ENCODE results near the gene CFAP61.
"Not testable (repeated sequence)": the region's sequence is repeated elsewhere in the genome, so short reads cannot be mapped to it uniquely, and the experiment has no call there.

Gene CFAP61, protein sequence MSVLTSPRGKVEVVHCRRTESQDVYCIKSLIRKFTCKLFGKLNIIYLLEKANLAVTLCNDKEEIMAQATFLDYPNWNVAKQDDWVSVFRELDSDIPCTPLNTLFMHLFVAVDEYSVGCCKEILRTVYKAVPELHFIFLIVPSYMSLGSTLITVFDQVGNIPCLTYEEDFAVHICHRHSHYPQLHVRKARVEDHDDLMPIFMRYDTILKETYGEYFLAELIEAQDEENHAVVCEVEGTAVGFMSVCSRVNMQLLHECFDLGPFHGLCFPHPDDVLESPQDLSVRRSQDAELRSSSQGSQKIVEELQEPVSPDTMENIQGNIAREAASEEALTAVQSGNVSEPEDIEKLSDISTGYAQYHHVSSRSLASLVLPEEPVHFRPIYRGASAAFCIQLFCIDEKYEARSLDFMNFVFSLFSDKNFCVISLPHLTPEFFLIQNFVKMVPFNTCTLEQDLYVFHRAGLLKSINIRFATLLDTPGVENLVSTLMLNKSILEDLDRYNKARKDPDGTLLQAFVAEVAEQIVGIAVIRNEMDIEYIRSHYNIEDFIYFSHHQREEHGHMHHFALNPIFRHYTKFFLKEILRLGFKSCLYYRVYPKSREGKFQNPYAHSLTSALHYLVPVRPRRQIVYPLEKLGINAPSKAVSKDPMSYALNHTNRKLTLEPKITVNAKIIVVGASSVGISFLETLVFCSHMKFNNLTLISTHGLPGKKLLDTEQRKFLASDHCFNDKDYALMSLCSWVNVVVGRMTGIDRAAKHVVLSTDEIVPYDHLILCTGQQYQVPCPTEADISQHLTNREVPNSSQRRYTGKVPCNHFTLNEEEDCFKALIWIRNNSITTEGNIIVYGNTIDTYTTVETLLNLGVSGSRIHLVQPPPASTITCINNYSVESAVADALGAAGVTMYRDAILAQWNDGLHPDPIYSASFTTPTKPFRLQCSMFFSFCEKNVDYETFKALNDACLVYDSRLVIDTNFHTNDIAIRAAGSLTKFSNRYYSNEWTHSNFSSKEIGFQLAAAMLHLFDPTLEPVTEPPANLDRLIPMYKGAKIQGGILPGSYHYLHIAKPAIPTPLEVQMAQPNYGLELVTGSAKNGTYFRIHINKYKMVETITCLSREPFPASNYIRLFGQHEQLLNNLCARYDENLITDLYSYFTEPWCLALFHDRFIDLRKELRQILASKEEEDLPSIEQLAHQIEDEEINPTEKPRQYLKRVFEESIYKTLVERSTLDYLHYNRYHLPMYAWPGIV

DNA sequence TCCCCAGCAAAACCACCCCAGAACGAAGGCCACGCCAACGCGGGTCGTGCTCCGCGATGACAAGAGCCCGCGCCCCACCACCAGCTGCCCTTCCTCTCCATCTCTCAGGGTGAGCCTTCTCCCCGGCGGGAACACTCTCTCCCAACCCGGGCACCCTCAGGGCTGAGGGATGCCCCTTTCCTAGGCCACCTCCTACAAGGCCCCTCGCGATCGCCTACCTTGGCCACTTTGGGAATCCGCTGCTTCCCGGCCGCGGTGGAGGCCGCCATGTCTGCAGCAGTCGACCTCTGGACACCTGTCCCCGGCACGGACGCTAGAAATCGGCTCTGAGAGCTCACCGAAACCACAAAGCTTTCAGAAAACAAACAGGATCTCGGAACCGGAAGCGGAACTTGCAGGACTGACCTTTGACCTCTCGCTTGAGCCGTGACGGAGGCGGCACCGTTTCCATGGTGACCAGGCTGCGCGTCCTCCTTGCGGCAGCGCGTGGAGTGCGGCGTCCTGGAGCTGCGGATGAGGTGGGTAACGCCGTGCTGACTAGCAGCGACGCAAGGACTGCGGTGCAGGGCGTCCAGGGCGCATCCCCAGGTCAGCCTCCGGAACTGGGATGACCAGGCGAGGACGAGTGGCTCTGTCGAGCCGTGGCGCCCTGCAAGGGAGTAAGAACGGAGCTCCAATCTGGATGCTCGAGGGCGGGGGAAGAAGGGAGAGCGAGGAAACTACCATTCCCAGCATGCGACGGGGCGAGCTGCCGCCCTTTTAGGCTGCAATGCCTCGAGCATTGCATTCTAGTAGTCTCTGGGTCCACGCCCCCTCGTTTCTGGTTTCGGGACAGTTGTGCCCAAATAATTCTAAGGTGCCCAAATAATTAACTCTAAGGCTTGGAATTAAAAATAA, at the start of gene CFAP61, which contains the start of gene CRNKL1:
CFAP61 (plus strand) TSS at position 459 of the 897 bp plus-strand sequence. CDS start 4,122 bp downstream, outside the sequence.
CRNKL1 (minus strand) TSS at position 393 of the 897 bp plus-strand sequence; CDS start at position 269, 124 bp downstream.
- DNase-seq (ENCODE audit: low read depth in 2 of 2) = peak; percentile 89 to 92

DNA sequence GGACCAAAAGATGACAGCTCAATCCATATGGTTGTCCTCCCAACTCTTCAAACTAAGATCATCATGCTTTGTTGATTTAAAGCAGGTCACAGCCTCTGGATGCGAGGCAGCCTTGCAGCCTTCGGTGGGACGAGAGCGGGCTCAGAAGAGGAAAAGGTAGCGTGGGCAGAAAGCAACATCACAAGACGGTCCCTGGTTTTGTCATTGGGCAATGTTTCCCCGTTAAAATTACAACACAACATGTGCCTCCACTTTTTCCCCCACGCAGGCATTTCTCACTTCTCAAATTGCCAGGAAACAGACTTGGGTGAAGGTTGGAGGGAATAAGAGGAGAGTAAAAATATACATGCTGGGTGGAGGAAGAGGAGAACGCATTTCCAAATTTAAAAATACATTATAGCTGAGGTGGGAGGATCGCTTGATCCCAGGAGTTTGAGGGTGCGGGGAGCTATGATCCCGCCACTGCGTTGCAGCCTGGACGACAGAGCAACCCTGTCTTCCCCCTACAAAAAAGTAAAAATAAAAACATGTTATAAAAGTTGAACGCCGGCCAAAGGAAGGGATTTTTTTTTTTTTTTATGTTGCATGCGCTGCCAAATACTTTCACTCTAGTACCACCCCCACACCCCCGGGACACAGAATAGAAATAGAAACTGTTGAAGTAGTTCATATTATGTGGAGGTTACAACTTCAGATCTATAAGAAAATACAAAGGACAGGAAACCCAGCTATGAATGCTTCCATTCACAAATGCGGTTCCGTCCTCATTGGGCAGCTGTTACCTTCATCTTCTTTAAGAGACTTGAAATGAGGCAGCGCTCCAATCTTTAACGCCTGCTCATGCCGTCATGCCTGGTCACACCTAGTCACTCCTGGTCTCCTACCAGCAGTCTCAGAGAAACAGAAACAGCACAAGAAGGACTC, 49.0 kb upstream of the CFAP61 start:
- DNase-seq (ENCODE audit: low read depth in 2 of 2) = no peak

DNA sequence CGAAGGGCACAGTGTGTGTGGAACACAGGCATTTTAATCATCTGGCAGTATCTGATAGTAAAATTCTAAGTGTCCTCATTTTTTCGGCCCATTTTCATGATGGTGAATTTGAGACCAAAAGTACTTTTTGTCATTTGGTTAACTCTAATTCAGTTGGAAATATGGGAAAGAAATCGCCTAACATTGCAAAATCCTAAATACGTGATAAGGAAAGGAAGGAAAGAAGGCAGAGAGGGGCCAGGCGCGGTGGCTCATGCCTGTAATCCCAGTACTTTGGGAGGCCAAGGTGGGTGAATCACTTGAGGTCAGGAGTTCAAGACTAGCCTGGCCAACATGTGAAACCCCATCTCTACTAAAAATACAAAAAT, 48.4 kb upstream of the CFAP61 start:
- DNase-seq (ENCODE audit: low read depth in 2 of 2) = not testable (repeated sequence)

DNA sequence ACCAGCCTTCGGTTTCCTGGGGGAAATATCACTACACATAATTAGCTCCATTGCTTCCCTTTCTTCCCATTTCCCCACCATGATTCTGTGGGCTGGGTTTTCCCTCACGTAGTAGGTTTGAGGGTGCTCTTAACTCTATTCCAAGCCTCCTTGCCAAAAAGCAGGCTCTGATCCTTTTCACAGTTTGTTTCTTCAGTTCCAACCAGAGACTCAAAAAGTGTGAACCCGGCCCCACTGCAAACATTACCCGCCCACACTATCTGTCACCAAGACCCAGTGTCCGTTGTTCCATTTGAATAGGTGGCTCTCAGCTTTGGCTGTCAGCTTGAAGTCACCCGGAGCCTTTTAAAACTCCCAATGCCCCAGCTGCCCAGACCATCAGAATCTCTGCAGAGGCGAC, 47.0 kb upstream of the CFAP61 start:
- no peak for DNase-seq (ENCODE audit: low read depth in 2 of 2)

DNA sequence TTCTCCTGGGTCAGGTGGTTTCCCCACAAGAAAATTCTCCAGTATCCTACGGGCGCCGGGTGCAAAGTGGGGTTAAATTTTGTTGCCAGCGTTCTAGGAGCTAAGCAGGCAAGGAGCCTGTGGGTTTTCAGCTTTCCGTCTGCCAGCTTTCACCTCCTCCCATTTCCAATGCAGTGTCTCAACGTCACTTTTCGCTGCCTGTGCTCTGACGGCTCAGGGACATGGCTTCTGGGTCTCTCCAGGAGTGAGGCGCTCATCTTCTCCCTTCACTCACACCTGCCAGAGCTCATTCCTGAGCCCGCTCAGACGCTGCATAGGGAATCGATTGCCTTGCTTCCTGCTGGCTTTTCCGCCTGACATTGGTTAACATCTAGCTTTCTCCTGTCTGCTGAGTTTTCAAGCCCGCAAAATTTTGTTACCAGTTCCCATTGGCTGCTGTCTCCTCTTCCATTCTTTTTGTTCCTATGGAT, 42.5 kb upstream of the CFAP61 start:
- DNase-seq (ENCODE audit: low read depth in 2 of 2) = no peak

DNA sequence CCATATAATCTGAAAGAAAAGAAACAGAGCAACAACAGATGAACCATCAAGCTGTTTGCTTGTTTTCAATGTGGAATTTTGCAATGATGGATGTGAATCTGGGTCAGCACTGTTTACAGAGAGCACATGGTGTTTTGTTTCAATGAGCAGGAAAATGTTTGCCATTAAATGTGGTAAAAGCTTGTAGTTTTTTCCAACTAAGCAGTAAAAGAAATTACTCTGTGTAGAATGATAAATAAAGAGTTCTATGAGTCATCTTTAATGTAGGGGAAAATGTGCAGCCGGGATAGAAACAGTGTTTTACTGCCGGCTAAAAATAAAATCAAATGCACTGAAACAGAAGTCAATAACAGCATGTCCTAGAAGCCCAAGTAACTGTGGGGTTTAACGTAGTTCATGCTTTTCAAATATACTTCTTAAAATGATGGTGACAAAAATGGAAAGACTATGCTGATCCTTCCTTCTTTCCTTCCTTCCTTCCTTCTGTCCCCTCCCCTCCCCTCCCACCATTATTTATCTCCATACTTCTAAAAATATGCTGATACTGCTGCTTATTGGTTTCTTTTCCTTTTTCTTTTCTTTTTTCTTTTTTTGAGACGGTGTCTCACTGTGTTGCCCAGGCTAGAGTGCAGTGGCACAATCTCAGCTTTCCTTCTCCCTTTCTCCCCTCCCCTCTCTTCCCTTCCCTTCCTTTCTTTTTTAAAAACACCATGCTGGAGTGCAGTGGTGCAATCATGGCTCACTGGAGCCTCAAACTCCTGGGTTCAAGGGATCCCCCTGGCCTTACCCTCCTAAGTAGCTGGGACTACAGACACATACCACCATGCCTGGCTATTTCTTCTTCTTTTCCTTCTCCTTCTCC, 41.5 kb upstream of the CFAP61 start:
- no peak for DNase-seq (ENCODE audit: low read depth in 2 of 2)

DNA sequence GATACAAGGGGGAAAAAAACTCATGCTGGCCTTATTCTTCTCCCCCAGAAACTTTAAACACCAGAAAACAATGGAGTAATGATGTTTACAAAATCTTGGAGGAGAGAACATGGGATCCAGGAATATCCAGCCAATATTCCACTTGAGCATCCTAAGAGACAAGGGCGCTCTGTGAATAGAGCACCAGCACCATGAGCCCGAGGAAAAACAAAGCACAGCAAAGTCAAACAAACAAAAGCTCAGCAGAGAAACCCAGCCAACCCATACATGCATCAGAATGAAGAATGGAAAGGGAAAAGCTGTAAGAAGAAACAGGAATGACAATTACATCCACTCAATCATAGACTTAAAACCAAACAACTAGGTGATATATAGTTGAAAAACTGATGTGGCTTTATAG, 39.8 kb upstream of the CFAP61 start:
- DNase-seq (ENCODE audit: low read depth in 2 of 2) = no peak

DNA sequence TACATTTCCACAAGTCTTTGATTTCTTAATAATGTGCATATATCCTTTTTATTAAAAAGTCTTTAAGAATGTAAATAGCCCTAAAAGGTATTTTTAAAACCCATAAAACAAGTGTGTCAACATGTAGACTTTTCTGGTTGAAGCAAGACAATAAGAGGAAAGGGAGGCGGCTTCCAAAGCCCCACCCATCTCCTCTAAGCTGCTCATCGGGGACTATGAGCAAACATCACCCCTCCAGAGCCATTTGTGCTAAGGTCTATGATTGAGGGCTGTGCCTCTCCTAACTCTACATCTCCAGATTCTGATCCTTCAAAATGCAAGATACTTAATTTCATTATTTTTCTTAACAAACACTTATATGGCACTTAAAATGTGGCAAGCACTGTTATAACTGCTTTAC, 37.7 kb upstream of the CFAP61 start:
- DNase-seq (ENCODE audit: low read depth in 2 of 2) = no peak

DNA sequence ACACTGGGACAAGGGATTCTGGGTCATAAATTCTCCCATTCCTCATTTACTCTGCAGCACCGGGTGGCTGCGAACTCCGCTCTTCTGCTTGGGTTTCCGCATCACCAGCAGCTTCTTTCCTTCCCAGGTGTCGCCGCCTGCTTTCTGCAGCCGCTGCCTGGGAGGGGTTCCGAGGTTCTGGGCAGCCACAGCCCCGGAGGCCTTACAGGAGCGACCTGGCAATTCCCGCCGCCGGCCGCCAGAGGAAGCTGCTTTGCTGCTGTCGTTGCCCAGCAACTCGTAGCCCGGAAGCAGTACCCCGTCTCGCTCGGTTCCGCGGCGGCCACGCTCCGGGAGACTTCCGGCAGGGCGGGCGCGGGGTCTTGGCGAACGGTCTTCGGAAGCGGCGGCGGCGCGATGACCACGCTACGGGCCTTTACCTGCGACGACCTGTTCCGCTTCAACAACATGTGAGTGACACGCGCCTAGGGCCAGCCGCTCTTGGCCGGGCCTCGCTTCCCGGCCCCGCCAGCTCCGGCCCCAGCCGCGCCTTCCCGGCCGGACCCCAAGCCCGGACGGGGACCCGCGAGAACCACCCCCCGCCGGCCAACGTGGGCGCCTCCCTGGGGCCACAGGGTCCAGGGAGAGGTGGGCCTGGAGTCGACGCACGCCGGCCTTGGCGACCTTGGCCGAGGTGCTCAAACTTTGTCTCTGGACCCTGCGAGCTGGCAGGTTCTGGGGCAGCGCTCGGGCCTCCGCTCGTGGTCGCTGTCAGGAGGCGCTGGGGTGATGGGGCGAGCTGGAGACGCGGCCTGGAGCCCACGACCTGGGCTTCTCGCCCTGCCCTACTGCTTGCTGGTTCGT, 35.1 kb upstream of the CFAP61 start, which contains the start of gene NAA20:
NAA20 (plus strand) TSS at position 362 of the 843 bp plus-strand sequence; CDS start at position 397, 35 bp downstream.
- DNase-seq (ENCODE audit: low read depth in 2 of 2) = peak; percentile 90

DNA sequence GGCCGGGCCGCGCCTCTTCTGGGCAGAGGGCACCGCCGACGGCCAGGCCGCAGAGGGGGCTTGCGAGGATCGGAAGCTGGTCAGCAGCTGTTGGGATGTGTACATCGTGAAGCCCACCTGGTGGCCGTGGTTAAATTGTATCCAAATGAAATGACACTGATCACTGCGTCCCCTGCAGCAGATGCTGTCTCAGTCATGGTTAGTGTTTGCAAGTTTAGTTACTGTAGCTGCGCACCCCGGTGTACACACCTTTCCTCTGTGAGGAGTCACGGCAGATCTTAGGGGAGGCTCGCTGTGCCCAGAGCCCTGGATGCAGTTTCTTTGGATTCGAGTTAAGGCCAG, 34.5 kb upstream of the CFAP61 start:
- DNase-seq (ENCODE audit: low read depth in 2 of 2) = no peak

DNA sequence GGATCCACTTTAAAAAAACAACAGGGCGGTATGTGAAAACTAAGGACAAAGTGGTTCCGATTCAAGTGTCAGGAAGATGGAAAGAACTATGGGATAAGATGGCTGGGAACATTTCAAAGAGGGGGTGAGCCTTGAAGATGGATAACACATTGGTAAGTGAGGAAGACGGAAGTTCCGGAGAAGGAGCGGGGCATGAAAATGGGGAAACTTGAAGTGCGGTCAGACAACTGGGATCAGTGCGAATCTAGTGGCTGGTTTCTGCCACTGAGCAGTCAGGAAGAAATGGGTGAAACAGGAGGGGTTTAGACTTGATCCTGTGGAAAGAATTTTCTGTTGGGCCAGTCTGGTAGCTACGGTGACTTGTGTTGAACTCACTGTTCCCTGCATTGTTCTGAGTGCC, 34.0 kb upstream of the CFAP61 start:
- DNase-seq (ENCODE audit: low read depth in 2 of 2) = no peak

DNA sequence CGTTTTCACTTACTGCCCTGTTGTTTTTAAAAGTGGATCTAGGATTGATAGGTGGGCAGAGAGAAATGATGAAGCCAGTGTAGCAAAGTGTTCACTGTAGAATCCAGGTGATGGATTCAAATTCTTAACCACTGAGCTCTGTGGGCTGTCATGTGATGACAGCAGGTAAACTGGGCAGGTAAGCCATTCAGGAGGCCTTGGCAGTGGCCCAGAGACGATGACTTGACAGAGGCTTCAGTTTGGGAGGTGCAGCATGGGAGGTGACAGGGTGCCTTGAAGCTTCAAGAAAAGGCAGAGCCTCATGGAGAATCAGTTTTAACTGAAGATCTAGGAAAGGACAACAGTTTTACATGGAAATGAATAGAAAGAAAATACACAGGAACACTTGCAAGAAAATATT, 33.2 kb upstream of the CFAP61 start:
- DNase-seq (ENCODE audit: low read depth in 2 of 2) = no peak

DNA sequence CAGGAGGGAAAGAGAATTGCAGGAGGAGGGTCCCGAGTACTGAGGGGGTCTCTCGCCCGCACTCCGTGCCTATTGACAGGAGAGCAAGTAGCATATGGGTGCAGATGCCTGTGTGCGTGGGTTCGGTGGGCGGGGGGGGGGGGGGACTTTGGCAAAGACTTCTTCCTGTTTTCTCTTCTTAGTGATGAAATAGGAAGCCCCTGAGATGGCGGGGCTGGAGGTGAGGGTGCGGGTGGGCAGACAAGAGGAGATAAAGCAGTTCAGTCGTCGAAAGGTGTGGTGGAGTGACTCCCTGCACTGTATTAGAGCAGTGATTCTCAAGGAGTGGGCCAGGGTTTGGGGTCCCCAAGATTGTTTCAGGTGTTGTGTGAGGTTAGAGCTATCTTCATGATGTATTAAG, 31.4 kb upstream of the CFAP61 start:
- no peak for DNase-seq (ENCODE audit: low read depth in 2 of 2)

DNA sequence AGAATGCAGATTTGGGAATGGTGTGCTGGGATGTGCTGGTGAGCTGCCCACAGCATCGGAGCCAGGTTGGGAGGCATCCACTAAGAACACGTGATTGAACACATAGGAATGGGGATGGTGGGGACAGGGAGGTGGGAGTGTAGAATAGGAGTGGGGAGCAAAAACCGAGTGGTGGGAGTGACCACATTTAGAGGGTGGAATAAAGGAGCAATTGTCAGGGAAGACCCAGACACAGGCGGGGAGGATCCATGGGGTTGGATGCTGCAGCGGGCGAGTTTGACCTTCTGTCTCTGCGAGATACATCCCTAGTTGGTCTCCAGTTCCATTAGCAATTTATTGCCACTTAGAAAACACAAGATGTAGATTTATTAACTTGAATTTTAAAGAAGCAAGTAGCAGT, 30.5 kb upstream of the CFAP61 start:
- DNase-seq (ENCODE audit: low read depth in 2 of 2) = no peak

DNA sequence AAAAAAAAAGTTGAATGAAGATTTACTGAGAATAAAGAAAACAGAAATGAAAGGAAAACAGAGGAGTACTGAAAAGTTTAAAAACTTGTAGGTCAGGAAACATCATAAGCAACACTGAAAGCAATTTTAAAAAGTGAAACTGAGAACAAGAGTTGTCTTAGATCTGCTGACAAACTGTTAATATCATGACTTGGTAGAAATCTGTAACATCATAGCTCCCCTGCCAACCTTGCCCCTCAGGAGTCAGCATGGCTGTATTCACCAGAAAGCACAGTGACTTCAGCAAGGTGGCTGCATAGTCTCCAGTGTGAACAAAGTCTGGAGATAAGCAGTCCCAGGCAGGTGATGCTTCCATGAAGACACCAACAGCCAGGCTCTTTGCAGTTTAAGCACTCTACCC, 29.8 kb upstream of the CFAP61 start:
- no peak for DNase-seq (ENCODE audit: low read depth in 2 of 2)

DNA sequence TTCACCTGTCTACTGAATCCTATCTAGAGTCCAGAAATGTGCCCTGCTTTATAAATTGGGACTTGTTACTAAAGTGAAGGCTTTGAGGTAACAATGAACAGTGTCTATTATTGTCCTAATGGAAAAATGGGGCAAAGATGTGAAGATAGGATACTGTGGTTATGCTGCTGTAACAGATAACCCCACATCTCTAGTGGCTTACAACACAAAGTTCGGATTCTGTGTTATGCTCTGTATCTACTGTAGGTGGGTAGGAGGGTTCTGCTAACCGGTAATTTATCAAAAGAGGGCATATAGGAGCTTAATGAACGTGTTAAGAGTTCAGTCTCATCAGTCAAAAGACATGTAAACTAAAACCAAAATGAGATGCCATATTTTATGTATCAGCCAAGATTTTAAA, 28.9 kb upstream of the CFAP61 start:
- DNase-seq (ENCODE audit: low read depth in 2 of 2) = no peak

DNA sequence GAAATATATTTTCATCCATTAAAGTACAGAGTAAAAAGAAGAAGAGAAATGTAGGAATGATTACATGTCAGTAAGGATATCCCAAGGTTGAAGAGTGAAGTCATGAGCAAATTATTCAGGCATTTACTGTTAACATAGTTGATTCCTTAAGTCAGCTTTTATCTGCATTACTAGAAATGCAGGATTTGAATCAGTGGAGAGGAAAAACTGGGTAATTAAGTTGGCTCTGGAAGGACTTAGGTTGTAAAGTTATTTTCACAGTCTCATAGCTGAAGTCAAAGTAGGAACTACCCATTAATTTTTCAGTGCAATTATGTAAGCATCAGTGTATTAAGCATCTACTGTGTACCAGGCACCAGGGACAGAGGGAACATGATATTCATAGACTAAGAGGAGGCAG, 27.4 kb upstream of the CFAP61 start:
- no peak for DNase-seq (ENCODE audit: low read depth in 2 of 2)

DNA sequence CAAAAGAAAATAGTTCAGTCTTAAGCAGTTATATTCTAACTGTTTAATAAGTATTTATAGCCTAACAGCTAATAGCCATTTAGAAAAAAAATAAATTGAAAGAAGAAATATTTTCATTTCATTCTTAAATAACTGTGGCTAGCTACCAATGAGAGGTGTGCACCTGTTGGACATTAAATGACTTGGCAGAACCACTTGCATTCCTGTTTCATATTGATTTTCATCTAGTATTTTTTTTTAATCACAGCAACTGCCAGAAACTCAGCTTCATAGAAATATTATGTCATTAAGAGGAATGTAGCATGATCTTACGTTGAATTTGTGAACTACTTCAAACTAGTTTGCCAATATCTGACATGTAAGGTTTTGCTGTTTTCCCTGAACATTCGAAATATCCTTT, 25.0 kb upstream of the CFAP61 start:
- no peak for DNase-seq (ENCODE audit: low read depth in 2 of 2)

All from stimulated activated CD8-positive, alpha-beta memory T cell treated with anti-CD3 and anti-CD28 coated beads, Interleukin-15, amount 100 ng/mL, for 48 hours (primary cell).